GM12872 (cell line): Measurements from ENCODE around the gene WDHD1.

ENCODE experiments used
- TF ChIP-seq, protein P1 (sequence below): IDR thresholded peaks from 3 replicates; pipeline ENCODE4 v1.5.1; 2011; ENCODE audit warnings: low read depth, mild to moderate bottlenecking, low read length, moderate library complexity; ENCODE audit not compliant: insufficient read depth

The WDHD1 gene

DNA sequence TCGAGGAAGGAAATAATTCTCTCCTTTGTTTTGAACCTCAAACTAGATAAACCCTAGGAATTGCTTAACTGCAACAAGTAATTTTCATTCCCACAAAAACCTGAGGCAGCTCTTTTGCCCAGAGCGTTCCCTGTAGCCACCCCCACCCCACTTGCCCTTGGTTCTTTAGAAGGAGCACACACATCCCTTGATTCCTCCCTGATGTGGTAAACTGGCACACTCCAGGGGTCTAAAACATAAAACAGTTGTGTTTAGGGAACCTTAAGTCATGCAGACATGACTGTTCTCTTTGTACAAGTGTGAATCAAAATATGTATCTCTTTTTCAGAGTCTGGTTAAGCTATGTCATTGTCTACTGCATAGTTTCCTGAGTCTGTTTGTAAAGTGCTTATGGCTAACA lies 38.5 kb upstream of the WDHD1 start:
- TF ChIP-seq, protein P1, sequence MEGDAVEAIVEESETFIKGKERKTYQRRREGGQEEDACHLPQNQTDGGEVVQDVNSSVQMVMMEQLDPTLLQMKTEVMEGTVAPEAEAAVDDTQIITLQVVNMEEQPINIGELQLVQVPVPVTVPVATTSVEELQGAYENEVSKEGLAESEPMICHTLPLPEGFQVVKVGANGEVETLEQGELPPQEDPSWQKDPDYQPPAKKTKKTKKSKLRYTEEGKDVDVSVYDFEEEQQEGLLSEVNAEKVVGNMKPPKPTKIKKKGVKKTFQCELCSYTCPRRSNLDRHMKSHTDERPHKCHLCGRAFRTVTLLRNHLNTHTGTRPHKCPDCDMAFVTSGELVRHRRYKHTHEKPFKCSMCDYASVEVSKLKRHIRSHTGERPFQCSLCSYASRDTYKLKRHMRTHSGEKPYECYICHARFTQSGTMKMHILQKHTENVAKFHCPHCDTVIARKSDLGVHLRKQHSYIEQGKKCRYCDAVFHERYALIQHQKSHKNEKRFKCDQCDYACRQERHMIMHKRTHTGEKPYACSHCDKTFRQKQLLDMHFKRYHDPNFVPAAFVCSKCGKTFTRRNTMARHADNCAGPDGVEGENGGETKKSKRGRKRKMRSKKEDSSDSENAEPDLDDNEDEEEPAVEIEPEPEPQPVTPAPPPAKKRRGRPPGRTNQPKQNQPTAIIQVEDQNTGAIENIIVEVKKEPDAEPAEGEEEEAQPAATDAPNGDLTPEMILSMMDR = no peak

DNA sequence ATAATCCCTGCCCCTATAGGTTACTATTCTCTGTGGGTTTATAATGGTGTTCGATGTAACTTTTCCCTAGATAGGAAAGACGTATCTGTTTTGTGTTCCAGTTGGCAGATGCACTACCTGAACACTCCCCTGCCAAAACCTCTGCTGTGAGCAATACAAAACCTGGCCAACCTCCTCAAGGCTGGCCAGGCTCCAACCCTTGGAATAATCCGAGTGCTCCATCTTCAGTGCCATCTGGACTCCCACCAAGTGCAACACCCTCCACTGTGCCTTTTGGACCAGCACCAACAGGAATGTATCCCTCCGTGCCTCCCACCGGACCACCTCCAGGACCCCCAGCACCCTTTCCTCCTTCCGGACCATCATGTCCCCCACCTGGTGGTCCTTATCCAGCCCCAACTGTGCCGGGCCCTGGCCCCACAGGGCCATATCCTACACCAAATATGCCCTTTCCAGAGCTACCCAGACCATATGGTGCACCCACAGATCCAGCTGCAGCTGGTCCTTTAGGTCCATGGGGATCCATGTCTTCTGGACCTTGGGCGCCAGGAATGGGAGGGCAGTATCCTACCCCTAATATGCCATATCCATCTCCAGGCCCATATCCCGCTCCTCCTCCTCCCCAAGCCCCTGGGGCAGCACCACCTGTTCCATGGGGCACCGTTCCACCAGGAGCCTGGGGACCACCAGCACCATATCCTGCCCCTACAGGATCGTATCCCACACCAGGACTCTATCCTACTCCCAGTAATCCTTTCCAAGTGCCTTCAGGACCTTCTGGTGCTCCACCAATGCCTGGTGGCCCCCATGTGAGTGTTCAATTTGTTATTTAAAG lies 35.8 kb upstream of the WDHD1 start:
- TF ChIP-seq, protein P1 = no peak

GRCh38 chr14:55059333-55059732 lies 32.4 kb upstream of the WDHD1 start:
- TF ChIP-seq, protein P1 = no peak

GRCh38 chr14:55057919-55058318 lies 31.0 kb upstream of the WDHD1 start:
- TF ChIP-seq, protein P1 = no peak

GRCh38 chr14:55054098-55054497 lies 27.2 kb upstream of the WDHD1 start:
- TF ChIP-seq, protein P1 = no peak

- TF ChIP-seq, protein P1 = no peak
These were observed 26.6 kb upstream of the WDHD1 start for GRCh38 chr14:55053500-55053899.

GRCh38 chr14:55053018-55053417 lies 26.1 kb upstream of the WDHD1 start:
- TF ChIP-seq, protein P1 = no peak
